ENCODE data around the gene SLC2A10.

DNA sequence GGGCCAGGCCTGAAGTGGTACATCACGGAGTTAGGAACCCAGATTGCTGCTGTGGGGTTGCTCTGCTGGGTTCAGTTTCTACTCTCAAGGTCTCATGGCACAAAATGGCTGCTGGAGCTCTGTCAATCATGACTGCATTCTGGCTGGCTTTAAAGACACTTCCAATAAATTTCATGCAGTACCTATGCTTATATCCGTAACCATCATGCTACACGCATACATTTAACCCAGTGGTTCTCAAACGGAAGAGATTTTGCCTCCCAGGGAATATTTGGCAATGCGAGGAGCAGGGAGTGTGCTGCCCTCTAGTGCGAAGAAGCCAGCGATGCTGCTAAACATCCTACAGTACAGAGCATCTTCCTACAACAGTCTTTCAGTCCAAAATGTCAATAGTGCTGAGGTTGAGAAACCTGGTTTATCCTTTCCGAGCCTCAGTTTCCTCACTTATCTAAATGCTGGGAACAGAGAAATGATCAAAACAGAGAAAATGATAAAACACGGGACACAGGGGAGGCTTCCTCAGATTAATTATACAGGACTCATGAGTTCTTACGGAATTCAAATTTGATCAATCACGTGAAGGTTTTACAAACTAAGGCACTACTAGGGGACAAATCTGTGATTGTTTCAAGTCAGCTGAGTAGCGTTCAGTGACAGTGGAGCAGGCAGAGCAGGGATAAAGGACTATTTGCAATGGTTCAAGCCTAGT is 9.6 kb upstream of the SLC2A10 start:
- TF ChIP-seq SPI1 (IDR thresholded peaks at IDR 0.05; ENCODE audit: borderline replicate concordance, low read depth) (no peak), CTCF (IDR thresholded peaks at IDR 0.05; ENCODE audit: insufficient read depth, low read length) (peak; percentile 75), POLR2AphosphoS5 (IDR thresholded peaks at IDR 0.05; ENCODE audit: low read depth) (no peak), GABPA (IDR thresholded peaks at IDR 0.05; ENCODE audit: low read depth) (no peak)
